ENCODE measurements around the gene OGFR.

OGFR gene

DNA sequence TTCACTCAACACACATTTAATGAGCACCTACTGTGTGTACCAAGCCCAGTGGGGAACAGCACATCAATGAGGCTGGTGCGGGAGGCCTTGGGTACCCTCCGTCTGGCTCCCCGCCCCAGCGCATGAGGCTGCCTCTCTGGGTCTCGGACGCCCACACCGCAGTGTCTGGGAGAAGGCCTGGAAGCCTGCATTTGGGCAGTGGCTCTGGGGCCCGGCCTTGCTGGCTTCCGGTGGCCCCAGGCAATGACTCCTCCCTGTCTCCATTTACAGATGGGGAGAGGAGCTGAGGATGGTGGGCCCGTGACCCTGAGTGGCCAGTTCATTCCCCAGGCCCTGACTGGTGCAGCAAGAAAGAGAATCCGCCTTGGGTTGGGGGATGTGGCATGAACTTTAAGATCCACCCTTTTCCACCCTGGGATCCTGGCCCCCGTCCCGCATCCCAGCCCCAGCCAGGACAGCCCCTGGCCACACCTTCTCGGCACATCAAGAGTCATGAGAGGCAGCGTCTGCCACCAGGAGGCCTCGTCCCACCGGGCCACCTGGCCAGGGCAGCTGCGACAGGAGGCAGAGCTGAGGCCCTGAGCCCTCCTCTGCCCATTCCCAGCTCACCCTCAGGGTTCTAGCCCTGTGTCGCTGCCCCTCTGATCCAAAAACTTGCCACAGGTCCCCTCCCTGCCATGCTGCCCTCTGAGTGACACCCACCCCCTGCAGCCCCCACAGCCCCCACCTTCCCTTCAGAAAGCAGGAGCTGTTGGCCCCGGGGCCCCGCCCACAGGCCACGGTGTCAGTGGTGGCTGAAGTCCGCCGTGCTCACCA, 25.8 kb upstream of the OGFR start:
- POLR2A ChIA-PET: interaction anchor here (0.7 to 1.2 kb wide), 2 partner anchors 17 to 101 kb away, joined by 3 read pairs; partner anchors contain the start of gene MRGBP
- TF ChIP-seq, protein P1, sequence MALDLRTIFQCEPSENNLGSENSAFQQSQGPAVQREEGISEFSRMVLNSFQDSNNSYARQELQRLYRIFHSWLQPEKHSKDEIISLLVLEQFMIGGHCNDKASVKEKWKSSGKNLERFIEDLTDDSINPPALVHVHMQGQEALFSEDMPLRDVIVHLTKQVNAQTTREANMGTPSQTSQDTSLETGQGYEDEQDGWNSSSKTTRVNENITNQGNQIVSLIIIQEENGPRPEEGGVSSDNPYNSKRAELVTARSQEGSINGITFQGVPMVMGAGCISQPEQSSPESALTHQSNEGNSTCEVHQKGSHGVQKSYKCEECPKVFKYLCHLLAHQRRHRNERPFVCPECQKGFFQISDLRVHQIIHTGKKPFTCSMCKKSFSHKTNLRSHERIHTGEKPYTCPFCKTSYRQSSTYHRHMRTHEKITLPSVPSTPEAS (tag by site-specific recombination; IDR thresholded peaks at IDR 0.05): no peak
- no peak for TF ChIP-seq SP7 (tag by site-specific recombination; IDR thresholded peaks at IDR 0.05)
- no peak for TF ChIP-seq HOXC10 (CRISPR knock-in tag; IDR thresholded peaks at IDR 0.05)
- TF ChIP-seq ZNF530 (tag by site-specific recombination; IDR thresholded peaks at IDR 0.05; ENCODE audit: low read depth): no peak
- no peak for TF ChIP-seq ZNF701 (tag by site-specific recombination; IDR thresholded peaks at IDR 0.05)
- TF ChIP-seq ZNF585B (tag by site-specific recombination; IDR thresholded peaks at IDR 0.05): no peak
- TF ChIP-seq ZNF488 (tag by site-specific recombination; IDR thresholded peaks at IDR 0.05): no peak
- TF ChIP-seq AEBP2 (tag by site-specific recombination; IDR thresholded peaks at IDR 0.05; ENCODE audit: borderline replicate concordance): no peak

DNA sequence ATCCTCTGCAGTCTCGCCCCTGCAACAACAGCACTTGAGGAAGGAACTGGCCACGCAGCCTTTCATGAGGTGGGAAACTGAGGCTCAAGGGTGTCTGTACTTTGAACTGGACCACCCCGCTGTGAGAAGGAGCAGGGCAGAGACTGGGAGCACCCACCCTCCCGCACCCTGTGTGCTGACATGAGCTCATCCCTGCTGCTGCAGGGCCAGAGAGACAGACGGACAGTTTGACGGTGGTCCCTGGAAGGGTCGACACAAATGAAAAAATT, 25.3 kb upstream of the OGFR start:
- H3K36me3 ChIP-seq (ENCODE audit: control insufficient read depth in 2 of 2, insufficient read depth in 1 of 2, low read length in 2 of 2): no peaks in the 10 kb centered on the region
- no peak for TF ChIP-seq ZNF19 (tag by site-specific recombination; IDR thresholded peaks at IDR 0.05; ENCODE audit: low read depth)
- TF ChIP-seq ZEB2 (tag by site-specific recombination; IDR thresholded peaks at IDR 0.05): no peak
- no peak for TF ChIP-seq ZBTB7A (tag by site-specific recombination; IDR thresholded peaks at IDR 0.05; ENCODE audit: low read depth)
- TF ChIP-seq ZNF274 (IDR thresholded peaks at IDR 0.05; ENCODE audit: low read length): no peak
- TF ChIP-seq ZNF274 (tag by site-specific recombination; IDR thresholded peaks at IDR 0.05; ENCODE audit: borderline replicate concordance): no peak
- no peak for TF ChIP-seq ZNF132 (tag by site-specific recombination; IDR thresholded peaks at IDR 0.05; ENCODE audit: borderline replicate concordance)
- TF ChIP-seq ZNF654 (tag by site-specific recombination; IDR thresholded peaks at IDR 0.05; ENCODE audit: low read depth): no peak
- TF ChIP-seq, protein P2, sequence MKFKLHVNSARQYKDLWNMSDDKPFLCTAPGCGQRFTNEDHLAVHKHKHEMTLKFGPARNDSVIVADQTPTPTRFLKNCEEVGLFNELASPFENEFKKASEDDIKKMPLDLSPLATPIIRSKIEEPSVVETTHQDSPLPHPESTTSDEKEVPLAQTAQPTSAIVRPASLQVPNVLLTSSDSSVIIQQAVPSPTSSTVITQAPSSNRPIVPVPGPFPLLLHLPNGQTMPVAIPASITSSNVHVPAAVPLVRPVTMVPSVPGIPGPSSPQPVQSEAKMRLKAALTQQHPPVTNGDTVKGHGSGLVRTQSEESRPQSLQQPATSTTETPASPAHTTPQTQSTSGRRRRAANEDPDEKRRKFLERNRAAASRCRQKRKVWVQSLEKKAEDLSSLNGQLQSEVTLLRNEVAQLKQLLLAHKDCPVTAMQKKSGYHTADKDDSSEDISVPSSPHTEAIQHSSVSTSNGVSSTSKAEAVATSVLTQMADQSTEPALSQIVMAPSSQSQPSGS (tag by site-specific recombination; IDR thresholded peaks at IDR 0.05; ENCODE audit: low read depth): no peak
- ChIA-PET CTCF (interaction anchor here (0.6 to 2.6 kb wide), 5 partner anchors 9 to 123 kb away, joined by 3 to 7 read pairs (median 3); no protein-coding TSS in a partner anchor), POLR2A (interaction anchor here (0.7 to 1.2 kb wide), 2 partner anchors 17 to 102 kb away, joined by 3 read pairs; partner anchors contain the start of gene MRGBP)
- H3K9me3 ChIP-seq (ENCODE audit: control insufficient read depth, insufficient read depth, low read depth, low read length): no peaks in the 10 kb centered on the region
- H3K4me1 ChIP-seq (ENCODE audit: control insufficient read depth, insufficient read depth, low read length): 0 out of 2 replicates have a peak, but pooled peaks cover 3% of the 10 kb centered on the region
- no peak overlapping the region for H3K27ac ChIP-seq (ENCODE audit: extremely low read depth, low read depth, low read length)
- no peak overlapping the region for H3K4me3 ChIP-seq (ENCODE audit: low read depth, low read length)

More for the DNA sequence above, 25.8 kb upstream of the OGFR start:
- 0 out of 2 replicates have a peak, but pooled peaks cover 3% of the 10 kb centered on the region for H3K4me1 ChIP-seq (ENCODE audit: control insufficient read depth, insufficient read depth, low read length)
- no peak overlapping the region for H3K4me3 ChIP-seq (ENCODE audit: low read depth, low read length)
- CTCF ChIA-PET: interaction anchor here (0.6 to 2.6 kb wide), 3 partner anchors 13 to 122 kb away, joined by 3 to 7 read pairs (median 3); no protein-coding TSS in a partner anchor
- H3K27ac ChIP-seq (ENCODE audit: extremely low read depth, low read depth, low read length): no peak overlapping the region
- no peaks in the 10 kb centered on the region for H3K36me3 ChIP-seq (ENCODE audit: control insufficient read depth in 2 of 2, insufficient read depth in 1 of 2, low read length in 2 of 2)
- no peaks in the 10 kb centered on the region for H3K9me3 ChIP-seq (ENCODE audit: control insufficient read depth, insufficient read depth, low read depth, low read length)
